A673 (cell line): Measurements from ENCODE around the gene MYO1F. TPM values are rescaled to one million over a fixed set of nuclear protein-coding genes. Genes with fewer than 3 reads are reported as not detected.
A peak's percentile ranks its signal among the peaks of the same experiment; 100 is the strongest.
"Not testable (repeated sequence)": the region's sequence is repeated elsewhere in the genome, so short reads cannot be mapped to it uniquely, and the experiment has no call there.

Experiments
- BruUV-seq: library from RNA; stranded (reverse); fragments of 400-500 nt; replicated peaks from 2 replicates; lab custom pipeline; 2021; lab: Mats Ljungman, UMichigan
- CTCF ChIA-PET: fragments of 300-600 bp; sonication (Branson Sonifier 250); formaldehyde crosslinking; loops from one replicate; lab custom pipeline; 2022; ENCODE audit warnings: antibody characterized with exemption; lab: Charles Lee
- POLR2A ChIA-PET: fragments of 300-600 bp; sonication (Branson Sonifier 250); formaldehyde crosslinking; loops from one replicate; lab custom pipeline; 2022; ENCODE audit warnings: antibody characterized with exemption; ENCODE audit not compliant: low non-redundant PET; lab: Charles Lee
- DNase-seq: peaks from one replicate; pipeline ENCODE4 v3.0.0-alpha.2; 2015; ENCODE audit warnings: low spot score
- H3K27ac ChIP-seq: fragments of 200-600 bp; sonication (generic); 2 replicates; pipeline ENCODE4 v1.5.1; 2016; ENCODE audit warnings: mixed run types, low read depth, mild to moderate bottlenecking, mixed read lengths, antibody characterized with exemption, low read length; ENCODE audit not compliant: poor library complexity, severe bottlenecking
- H3K27me3 ChIP-seq: fragments of 200-600 bp; sonication (generic); replicated peaks from 2 replicates; pipeline ENCODE4 v1.6.1; 2017; ENCODE audit warnings: mixed run types, low read depth, mild to moderate bottlenecking, mixed read lengths, antibody characterized with exemption, low read length; ENCODE audit not compliant: insufficient read depth, poor library complexity
- H3K36me3 ChIP-seq: fragments of 200-600 bp; sonication (generic); 2 replicates; pipeline ENCODE4 v1.6.1; 2016; ENCODE audit warnings: mixed run types, mild to moderate bottlenecking, mixed read lengths, antibody characterized with exemption, low read length; ENCODE audit not compliant: insufficient read depth, poor library complexity, severe bottlenecking
- H3K4me1 ChIP-seq: fragments of 200-600 bp; sonication (generic); 2 replicates; pipeline ENCODE4 v1.6.1; 2017; ENCODE audit warnings: mixed run types, mild to moderate bottlenecking, mixed read lengths, antibody characterized with exemption, low read length; ENCODE audit not compliant: insufficient read depth, poor library complexity, severe bottlenecking
- H3K4me3 ChIP-seq: fragments of 200-600 bp; sonication (generic); 2 replicates; pipeline ENCODE4 v1.5.1; 2016; ENCODE audit warnings: low read depth, mixed run types, mild to moderate bottlenecking, mixed read lengths, low read length; ENCODE audit not compliant: poor library complexity, severe bottlenecking
- H3K9me3 ChIP-seq: fragments of 200-600 bp; sonication (generic); 2 replicates; pipeline ENCODE4 v1.6.1; 2016; ENCODE audit warnings: mixed run types, low read depth, mild to moderate bottlenecking, mixed read lengths, antibody characterized with exemption, low read length; ENCODE audit not compliant: poor library complexity, severe bottlenecking
- CTCF ChIP-seq: fragments of 300-800, 200-600 bp; sonication (generic); conservative IDR thresholded peaks from 2 replicates; pipeline ENCODE4 v1.5.1; 2017; ENCODE audit warnings: low read depth, mild to moderate bottlenecking, antibody characterized with exemption, low read length, moderate library complexity, mixed read lengths
- EZH2 ChIP-seq: fragments of 200-600 bp; sonication (generic); IDR thresholded peaks from 2 replicates; pipeline ENCODE4 v1.6.1; 2017; ENCODE audit warnings: borderline replicate concordance, low read depth, mild to moderate bottlenecking, mixed read lengths, antibody characterized with exemption, low read length; ENCODE audit not compliant: poor library complexity, severe bottlenecking
- intact Hi-C: fragments of 100-400 bp; cut with micrococcal nuclease; formaldehyde crosslinking; loops from one replicate; pipeline ENCODE4 v1.10.0; 2022; ENCODE audit not compliant: unreplicated experiment
- total RNA-seq: library from RNA; stranded (reverse); gene quantifications from 2 replicates; pipeline ENCODE4 v1.2.3, GENCODE V29; 2021

Gene MYO1F
- total RNA-seq, 1 experiment from 2014 or later = 0.26 TPM

GRCh38 chr19:8577741-8578140 is 499 bp upstream of the MYO1F start:
- DNase-seq = no peak
- H3K27ac ChIP-seq = no peak overlapping the region
- H3K9me3 ChIP-seq = no peaks in the 10 kb centered on the region
- no peaks in the 10 kb centered on the region for H3K27me3 ChIP-seq
- H3K4me3 ChIP-seq = no peak overlapping the region
- H3K4me1 ChIP-seq = peaks cover 15% of the 10 kb centered on the region
- TF ChIP-seq EZH2 = no peak
- no peak for TF ChIP-seq CTCF
- ChIA-PET POLR2A (no interaction called here), CTCF (interaction anchor here (0.5 kb wide), 1 partner anchor 452 kb away, joined by 3 read pairs; no protein-coding TSS in a partner anchor)
- no TSS peak for BruUV-seq
- intact Hi-C loops = no loop called here
- H3K36me3 ChIP-seq = no peaks in the 10 kb centered on the region

- no peaks in the 10 kb centered on the region for H3K36me3 ChIP-seq
- H3K27me3 ChIP-seq = no peaks in the 10 kb centered on the region
- BruUV-seq = no TSS peak
- POLR2A ChIA-PET = interaction anchor here (0.6 kb wide), 1 partner anchor 10 kb away, joined by 14 read pairs; no protein-coding TSS in a partner anchor
- H3K4me3 ChIP-seq = no peak overlapping the region
- no peak for TF ChIP-seq EZH2
- TF ChIP-seq CTCF = no peak
- CTCF ChIA-PET = interaction anchor here (0.5 to 0.6 kb wide), 2 partner anchors 186 to 259 kb away, joined by 3 to 9 read pairs; partner anchors contain the start of gene RAB11B
- no peaks in the 10 kb centered on the region for H3K9me3 ChIP-seq
- no peak for DNase-seq
- H3K27ac ChIP-seq = no peak overlapping the region
- intact Hi-C loops = no loop called here
- H3K4me1 ChIP-seq = peaks cover 15% of the 10 kb centered on the region
These were observed 809 bp downstream of the MYO1F start for GRCh38 chr19:8576273-8576993.

- CTCF ChIA-PET = no interaction called here
- Histone ChIP-seq H3K36me3 (no peaks in the 10 kb centered on the region), H3K4me3 (no peak overlapping the region), H3K9me3 (no peaks in the 10 kb centered on the region), H3K27me3 (no peaks in the 10 kb centered on the region), H3K27ac (no peak overlapping the region), H3K4me1 (peaks cover 14% of the 10 kb centered on the region)
- intact Hi-C loops = no loop called here
- no peak for TF ChIP-seq EZH2
- no peak for TF ChIP-seq CTCF
- no TSS peak for BruUV-seq
- POLR2A ChIA-PET = interaction anchor here (0.6 kb wide), 1 partner anchor 11 kb away, joined by 14 read pairs; no protein-coding TSS in a partner anchor
- DNase-seq = peak; percentile 43
These were observed 1.7 kb downstream of the MYO1F start for GRCh38 chr19:8575467-8575997.

- H3K4me1 ChIP-seq, H3K9me3 ChIP-seq, POLR2A ChIA-PET, CTCF ChIA-PET, H3K4me3 ChIP-seq, BruUV-seq, H3K36me3 ChIP-seq, DNase-seq, H3K27me3 ChIP-seq, intact Hi-C loops, H3K27ac ChIP-seq: not testable (repeated sequence)
These were observed 2.7 kb downstream of the MYO1F start for GRCh38 chr19:8574619-8574922.
